NCI-H2171 treated with DMSO at 0.1 percent for 48 hours (cell line): ENCODE measurements around the gene INPP5A.
A peak's percentile ranks its signal among the peaks of the same experiment; 100 is the strongest.

Experiments
- DNase-seq: peaks from one replicate; lab custom pipeline; 2025; lab: John Stamatoyannopoulos, UW

INPP5A gene

GRCh38 chr10:132630666-132631337 lies 93.2 kb downstream of the INPP5A start:
- no peak for DNase-seq

GRCh38 chr10:132631338-132631735 lies 93.8 kb downstream of the INPP5A start:
- DNase-seq = no peak

GRCh38 chr10:132632091-132632561 lies 94.5 kb downstream of the INPP5A start:
- DNase-seq = no peak

GRCh38 chr10:132632851-132633684 lies 95.5 kb downstream of the INPP5A start:
- DNase-seq = no peak

- no peak for DNase-seq
Measured at GRCh38 chr10:132634241-132634946, 96.8 kb downstream of the INPP5A start.

GRCh38 chr10:132634947-132635271 lies 97.3 kb downstream of the INPP5A start:
- DNase-seq = no peak

- DNase-seq = no peak
Measured at GRCh38 chr10:132636358-132636757, 98.8 kb downstream of the INPP5A start.

- DNase-seq = peak; percentile 53
Measured at GRCh38 chr10:132637477-132638129, 100.0 kb downstream of the INPP5A start.

- DNase-seq = no peak
Measured at GRCh38 chr10:132638130-132638515, 100.5 kb downstream of the INPP5A start.

GRCh38 chr10:132639470-132639869 lies 101.9 kb downstream of the INPP5A start:
- no peak for DNase-seq

GRCh38 chr10:132640326-132641125 lies 102.9 kb downstream of the INPP5A start:
- DNase-seq = no peak

GRCh38 chr10:132641401-132641800 lies 103.8 kb downstream of the INPP5A start:
- DNase-seq = no peak

GRCh38 chr10:132641966-132642731 lies 104.6 kb downstream of the INPP5A start:
- no peak for DNase-seq

- no peak for DNase-seq
Measured at GRCh38 chr10:132642732-132643008, 105.1 kb downstream of the INPP5A start.

- DNase-seq = no peak
Measured at GRCh38 chr10:132643709-132644526, 106.3 kb downstream of the INPP5A start.

- DNase-seq = no peak
Measured at GRCh38 chr10:132644527-132645246, 107.1 kb downstream of the INPP5A start.

GRCh38 chr10:132645247-132645530 lies 107.6 kb downstream of the INPP5A start:
- DNase-seq = no peak

- DNase-seq = no peak
Measured at GRCh38 chr10:132645630-132646442, 108.2 kb downstream of the INPP5A start.
